ENCODE results near the gene SYNPO. TPM values are rescaled to one million over a fixed set of nuclear protein-coding genes. Genes with fewer than 3 reads are reported as not detected.

SYNPO gene
- total and polyA plus RNA-seq, 8 donors: 23.3 to 68.3 (median 28.8) TPM

GRCh38 chr5:150658121-150658520, 17.7 kb downstream of the SYNPO start:
- no peaks in the 10 kb centered on the region for H3K36me3 ChIP-seq
- no peak overlapping the region for H3K4me3 ChIP-seq
- TF ChIP-seq CTCF (IDR thresholded peaks at IDR 0.05): no peak
- H3K27ac ChIP-seq: no peak overlapping the region
- intact Hi-C loops (cut with DNase I): loop anchor here in 2 of 3 donors (5.0 kb wide), 1 partner anchor 96 kb away; no protein-coding TSS in a partner anchor
- no peaks in the 10 kb centered on the region for H3K9me3 ChIP-seq
- WGBS, 2 donors: 95% methylated on average over 4 of the region's 4 CpGs
- no peaks in the 10 kb centered on the region for H3K4me1 ChIP-seq
- FAIRE-seq (no peak), DNase-seq (no peak), ATAC-seq (no peak)
- H3K27me3 ChIP-seq: no peaks in the 10 kb centered on the region

- H3K4me1 ChIP-seq: no peaks in the 10 kb centered on the region
- WGBS, 2 donors: 26 to 31% methylated on average over 3 of the region's 3 CpGs
- H3K27ac ChIP-seq: no peak overlapping the region
- no peak overlapping the region for H3K4me3 ChIP-seq
- no peak for ATAC-seq
- TF ChIP-seq CTCF (IDR thresholded peaks at IDR 0.05): no peak
- H3K27me3 ChIP-seq: no peaks in the 10 kb centered on the region
- no peaks in the 10 kb centered on the region for H3K9me3 ChIP-seq
- intact Hi-C loops (cut with DNase I): loop anchor here in 2 of 3 donors (5.0 kb wide), 1 partner anchor 96 kb away; no protein-coding TSS in a partner anchor
- no peak for FAIRE-seq
- no peak for DNase-seq
- no peaks in the 10 kb centered on the region for H3K36me3 ChIP-seq
These were observed 18.3 kb downstream of the SYNPO start for GRCh38 chr5:150658699-150659265.

GRCh38 chr5:150659360-150660107, 19.1 kb downstream of the SYNPO start:
- DNase-seq: peak in 1 of 6 donors; percentile 13
- no peak for FAIRE-seq
- ATAC-seq: no peak

GRCh38 chr5:150660108-150660831, 19.8 kb downstream of the SYNPO start:
- no peak for TF ChIP-seq CTCF (IDR thresholded peaks at IDR 0.05)
- intact Hi-C loops (cut with DNase I): no loop called here
- H3K27me3 ChIP-seq: no peaks in the 10 kb centered on the region
- WGBS, 2 donors: 48 to 54% methylated on average over 4 of the region's 4 CpGs
- no peak overlapping the region for H3K4me3 ChIP-seq
- H3K36me3 ChIP-seq: no peaks in the 10 kb centered on the region
- H3K27ac ChIP-seq: no peak overlapping the region
- no peaks in the 10 kb centered on the region for H3K4me1 ChIP-seq
- no peak for ATAC-seq
- H3K9me3 ChIP-seq: no peaks in the 10 kb centered on the region
- no peak for DNase-seq
- no peak for FAIRE-seq

More at GRCh38 chr5:150659360-150660107, 19.1 kb downstream of the SYNPO start:
- WGBS, 2 donors: 75 to 83% methylated on average over 11 of the region's 11 CpGs
- Histone ChIP-seq H3K27me3 (no peaks in the 10 kb centered on the region), H3K9me3 (no peaks in the 10 kb centered on the region), H3K4me3 (no peak overlapping the region), H3K27ac (no peak overlapping the region), H3K36me3 (no peaks in the 10 kb centered on the region), H3K4me1 (no peaks in the 10 kb centered on the region)
- intact Hi-C loops (cut with DNase I): loop anchor here in 2 of 3 donors (5.0 kb wide), 1 partner anchor 97 kb away; no protein-coding TSS in a partner anchor
- TF ChIP-seq CTCF (IDR thresholded peaks at IDR 0.05): no peak

Data from pancreas (tissue), 10 donors.